Adipocyte (in vitro differentiated cells): ENCODE results near the gene CCDC177.

Experiments used
- DNase-seq: peaks from one replicate; pipeline ENCODE4 v3.0.0-alpha.2; 2015; ENCODE audit warnings: low read depth
- H3K27me3 ChIP-seq: replicated peaks from 2 replicates; pipeline ENCODE4 v1.7.0; 2013; ENCODE audit warnings: mild to moderate bottlenecking, low read length, moderate library complexity; ENCODE audit not compliant: control insufficient read depth, insufficient read depth
- H3K36me3 ChIP-seq: 2 replicates; pipeline ENCODE4 v1.7.0; 2013; ENCODE audit warnings: low read length, mild to moderate bottlenecking, moderate library complexity; ENCODE audit not compliant: control insufficient read depth, insufficient read depth, severe bottlenecking
- H3K4me1 ChIP-seq: 2 replicates; pipeline ENCODE4 v1.7.0; 2013; ENCODE audit warnings: mild to moderate bottlenecking, low read length, moderate library complexity; ENCODE audit not compliant: control insufficient read depth, insufficient read depth
- H3K4me3 ChIP-seq: 2 replicates; pipeline ENCODE4 v1.7.0; 2013; ENCODE audit warnings: mild to moderate bottlenecking, low read length, moderate library complexity
- H3K9ac ChIP-seq: 2 replicates; pipeline ENCODE4 v1.7.0; 2013; ENCODE audit warnings: mild to moderate bottlenecking, low read length, moderate library complexity
- H3K9me3 ChIP-seq: 2 replicates; pipeline ENCODE4 v1.7.0; 2013; ENCODE audit warnings: mild to moderate bottlenecking, low read length, moderate library complexity; ENCODE audit not compliant: control insufficient read depth

The CCDC177 gene

DNA sequence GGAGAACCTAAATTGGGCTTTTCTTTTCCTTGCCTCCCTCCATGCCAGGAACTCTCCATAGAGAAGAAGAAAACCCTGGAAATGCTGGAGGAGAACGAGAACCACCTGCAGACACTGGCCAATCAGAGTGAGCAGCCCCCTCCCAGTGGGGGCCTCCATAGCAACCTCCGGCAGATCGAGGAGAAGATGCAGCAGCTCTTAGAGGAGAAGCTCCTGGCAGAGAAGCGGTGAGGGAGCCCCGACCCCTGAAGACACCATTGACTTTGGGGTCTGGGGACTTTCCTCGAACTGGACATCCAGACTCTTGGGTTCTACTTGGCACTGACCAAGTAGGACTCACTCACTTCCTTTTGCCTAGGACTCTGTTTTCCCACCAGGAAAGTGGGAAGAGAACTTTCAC is 48.8 kb downstream of the CCDC177 start:
- Histone ChIP-seq H3K4me1 (no peaks in the 10 kb centered on the region), H3K9me3 (no peaks in the 10 kb centered on the region), H3K36me3 (no peaks in the 10 kb centered on the region), H3K4me3 (no peak overlapping the region), H3K9ac (no peak overlapping the region), H3K27me3 (peaks cover 83% of the 10 kb centered on the region)
- DNase-seq, result no peak

DNA sequence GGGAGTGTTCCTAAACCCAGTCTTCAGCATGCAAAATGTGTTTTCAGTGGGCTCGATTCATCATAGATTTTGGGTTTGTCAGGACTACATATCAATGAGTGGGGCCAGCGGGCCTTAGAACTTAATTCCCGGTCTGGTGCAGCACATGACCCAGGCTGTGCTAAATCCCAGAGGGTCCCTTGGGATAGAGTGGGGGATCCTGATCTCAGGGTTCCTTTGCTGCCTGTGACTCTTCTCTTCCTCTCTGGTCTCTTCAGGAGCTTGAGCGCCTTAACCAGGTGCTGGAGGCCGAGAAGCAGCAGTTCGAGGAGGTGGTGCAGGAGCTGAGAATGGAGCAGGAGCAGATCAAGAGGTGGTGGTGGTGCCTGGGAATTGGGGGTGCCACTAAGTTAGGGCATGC is 52.6 kb downstream of the CCDC177 start:
- Histone ChIP-seq H3K4me3 (no peak overlapping the region), H3K27me3 (peaks cover 57% of the 10 kb centered on the region), H3K4me1 (no peaks in the 10 kb centered on the region), H3K9me3 (no peaks in the 10 kb centered on the region), H3K9ac (no peak overlapping the region), H3K36me3 (no peaks in the 10 kb centered on the region)
- DNase-seq, result no peak
